Ectodermal cell (in vitro differentiated cells): Measurements from ENCODE around the gene TMCC2.
"Not testable (repeated sequence)": the region's sequence is repeated elsewhere in the genome, so short reads cannot be mapped to it uniquely, and the experiment has no call there.

Experiments used
- H3K27ac ChIP-seq: 2 replicates; pipeline ENCODE4 v1.7.0; 2013; ENCODE audit warnings: mild to moderate bottlenecking, low read depth, low read length; ENCODE audit not compliant: insufficient read depth, poor library complexity, severe bottlenecking
- H3K27me3 ChIP-seq: 2 replicates; pipeline ENCODE4 v1.7.0; 2013; ENCODE audit warnings: mild to moderate bottlenecking, low read length; ENCODE audit not compliant: insufficient read depth, control insufficient read depth, poor library complexity, severe bottlenecking
- H3K36me3 ChIP-seq: one replicate; pipeline ENCODE4 v1.7.0; 2013; ENCODE audit warnings: low read length; ENCODE audit not compliant: control insufficient read depth, insufficient read depth
- H3K4me1 ChIP-seq: one replicate; pipeline ENCODE4 v1.7.0; 2013; ENCODE audit warnings: low read length; ENCODE audit not compliant: control insufficient read depth, insufficient read depth
- H3K4me3 ChIP-seq: 2 replicates; pipeline ENCODE4 v1.7.0; 2013; ENCODE audit warnings: low read depth, low read length, control low read depth; ENCODE audit not compliant: insufficient read depth
- H3K9me3 ChIP-seq: 2 replicates; pipeline ENCODE4 v1.7.0; 2013; ENCODE audit warnings: mild to moderate bottlenecking, low read length, moderate library complexity; ENCODE audit not compliant: control insufficient read depth
- WGBS, 2 experiments: methylation state at CpG; one replicate each; pipeline ENCODE4 v1.1.7; 2013; ENCODE audit warnings: missing lambda C conversion rate in 2 of 2; 5-methylcytosine and 5-hydroxymethylcytosine counted together

The TMCC2 gene

GRCh38 chr1:205229916-205230700 is 2.4 kb downstream of the TMCC2 start:
- H3K4me3 ChIP-seq = no peak overlapping the region
- H3K9me3 ChIP-seq = no peaks in the 10 kb centered on the region
- WGBS, 2 experiments = 81 to 83% methylated on average over 10 of the region's 10 CpGs
- H3K27ac ChIP-seq = no peak overlapping the region
- H3K36me3 ChIP-seq = no peaks in the 10 kb centered on the region
- H3K27me3 ChIP-seq = peaks cover 13% of the 10 kb centered on the region
- peaks cover 8% of the 10 kb centered on the region for H3K4me1 ChIP-seq

- H3K9me3 ChIP-seq = no peaks in the 10 kb centered on the region
- WGBS, 2 experiments = 90 to 92% methylated on average over 4 of the region's 5 CpGs
- no peaks in the 10 kb centered on the region for H3K36me3 ChIP-seq
- no peak overlapping the region for H3K4me3 ChIP-seq
- H3K27me3 ChIP-seq = peaks cover 13% of the 10 kb centered on the region
- no peak overlapping the region for H3K27ac ChIP-seq
- H3K4me1 ChIP-seq = peaks cover 8% of the 10 kb centered on the region
These were observed 3.2 kb downstream of the TMCC2 start for GRCh38 chr1:205230982-205231381.

GRCh38 chr1:205232127-205232820 is 4.5 kb downstream of the TMCC2 start:
- H3K9me3 ChIP-seq = no peaks in the 10 kb centered on the region
- no peak overlapping the region for H3K27ac ChIP-seq
- H3K4me1 ChIP-seq = peaks cover 8% of the 10 kb centered on the region
- no peak overlapping the region for H3K4me3 ChIP-seq
- H3K27me3 ChIP-seq = peaks cover 13% of the 10 kb centered on the region
- WGBS, 2 experiments = 88 to 93% methylated on average over 7 of the region's 7 CpGs
- no peaks in the 10 kb centered on the region for H3K36me3 ChIP-seq

- Histone ChIP-seq H3K27ac (no peak overlapping the region), H3K36me3 (no peaks in the 10 kb centered on the region), H3K4me1 (peaks cover 12% of the 10 kb centered on the region), H3K9me3 (no peaks in the 10 kb centered on the region), H3K27me3 (peaks cover 13% of the 10 kb centered on the region), H3K4me3 (no peak overlapping the region)
- WGBS, 2 experiments = 92% methylated on average over 2 of the region's 3 CpGs; no CpG with 5 or more reads in 1 of the 2 experiments
These were observed 5.2 kb downstream of the TMCC2 start for GRCh38 chr1:205232945-205233397.

GRCh38 chr1:205233986-205234385 is 6.2 kb downstream of the TMCC2 start:
- H3K27ac ChIP-seq, H3K9me3 ChIP-seq, H3K27me3 ChIP-seq, H3K4me3 ChIP-seq, H3K36me3 ChIP-seq: not testable (repeated sequence)
- 94 to 95% methylated on average over 6 to 7 of the region's 7 CpGs for WGBS, 2 experiments
- H3K4me1 ChIP-seq = peaks cover 12% of the 10 kb centered on the region

GRCh38 chr1:205235951-205236350 is 8.2 kb downstream of the TMCC2 start:
- no peaks in the 10 kb centered on the region for H3K27me3 ChIP-seq
- H3K27ac ChIP-seq = no peak overlapping the region
- H3K4me1 ChIP-seq = peaks cover 4% of the 10 kb centered on the region
- H3K4me3 ChIP-seq = no peak overlapping the region
- WGBS, 2 experiments = 93 to 95% methylated on average over 6 of the region's 6 CpGs
- no peaks in the 10 kb centered on the region for H3K9me3 ChIP-seq
- no peaks in the 10 kb centered on the region for H3K36me3 ChIP-seq

- no peak overlapping the region for H3K27ac ChIP-seq
- no peaks in the 10 kb centered on the region for H3K36me3 ChIP-seq
- H3K4me3 ChIP-seq = no peak overlapping the region
- WGBS, 2 experiments = 96% methylated on average over 8 of the region's 8 CpGs
- peaks cover 4% of the 10 kb centered on the region for H3K4me1 ChIP-seq
- H3K9me3 ChIP-seq = no peaks in the 10 kb centered on the region
- no peaks in the 10 kb centered on the region for H3K27me3 ChIP-seq
These were observed 8.8 kb downstream of the TMCC2 start for GRCh38 chr1:205236526-205236925.

GRCh38 chr1:205236951-205237475 is 9.3 kb downstream of the TMCC2 start:
- peaks cover 4% of the 10 kb centered on the region for H3K4me1 ChIP-seq
- H3K27ac ChIP-seq = no peak overlapping the region
- WGBS, 2 experiments = 92 to 94% methylated on average over 4 of the region's 4 CpGs
- H3K36me3 ChIP-seq = peaks cover 3% of the 10 kb centered on the region
- no peak overlapping the region for H3K4me3 ChIP-seq
- H3K9me3 ChIP-seq = no peaks in the 10 kb centered on the region
- no peaks in the 10 kb centered on the region for H3K27me3 ChIP-seq

GRCh38 chr1:205237526-205238484 is 10.1 kb downstream of the TMCC2 start:
- 87 to 91% methylated on average over 12 of the region's 12 CpGs for WGBS, 2 experiments
- Histone ChIP-seq H3K4me1 (peaks cover 4% of the 10 kb centered on the region), H3K36me3 (peaks cover 3% of the 10 kb centered on the region)

More at GRCh38 chr1:205237526-205238484, 10.1 kb downstream of the TMCC2 start:
- Histone ChIP-seq H3K27me3 (no peaks in the 10 kb centered on the region), H3K9me3 (no peaks in the 10 kb centered on the region), H3K4me3 (no peak overlapping the region), H3K27ac (no peak overlapping the region)
